Kidney (tissue), 14 donors: Measurements from ENCODE around the gene ATOSB. TPM values are rescaled to one million over a fixed set of nuclear protein-coding genes. Genes with fewer than 3 reads are reported as not detected.

Source experiments
- DNase-seq, 5 donors: peaks; one replicate each; pipeline ENCODE4 v3.0.0-alpha.2; 2013 to 2020
- FAIRE-seq: peaks from 2 replicates; lab custom pipeline; 2012; peaks lifted over from hg19 to GRCh38; lab: Jason Lieb, UNC
- H3K27ac ChIP-seq, 2 donors: one replicate each; pipeline ENCODE4 v1.7.0; 2013; ENCODE audit warnings: low read depth in 2 of 2, low read length in 2 of 2, inconsistent platforms in 1 of 2
- H3K27me3 ChIP-seq: one replicate; pipeline ENCODE4 v1.7.1; 2013; ENCODE audit warnings: low read length, inconsistent platforms; ENCODE audit not compliant: control insufficient read depth, insufficient read depth
- H3K36me3 ChIP-seq, 3 donors: one replicate each; pipeline versions ENCODE4 v1.7.0 to v1.7.1; 2013; ENCODE audit warnings: low read length in 3 of 3, control low read depth in 1 of 3, inconsistent platforms in 1 of 3; ENCODE audit not compliant: insufficient read depth in 3 of 3, control insufficient read depth in 2 of 3
- H3K4me1 ChIP-seq, 3 donors: one replicate each; pipeline versions ENCODE4 v1.7.0 to v1.7.1; 2013; ENCODE audit warnings: low read length in 3 of 3, inconsistent platforms in 1 of 3, low read depth in 1 of 3; ENCODE audit not compliant: control insufficient read depth in 2 of 3, insufficient read depth in 2 of 3
- H3K4me3 ChIP-seq, 3 donors: one replicate each; pipeline versions ENCODE4 v1.7.0 to v1.8.1; 2013; ENCODE audit warnings: low read length in 3 of 3, control low read depth in 1 of 3, inconsistent platforms in 1 of 3
- H3K9ac ChIP-seq, 3 donors: one replicate each; pipeline versions ENCODE4 v1.7.0 to v1.7.1; 2013; ENCODE audit warnings: low read length in 3 of 3, control low read depth in 1 of 3, inconsistent platforms in 1 of 3
- H3K9me3 ChIP-seq, 3 donors: one replicate each; pipeline versions ENCODE4 v1.7.0 to v1.7.1; 2013; ENCODE audit warnings: low read length in 3 of 3, control low read depth in 1 of 3, inconsistent platforms in 1 of 3; ENCODE audit not compliant: control insufficient read depth in 2 of 3, insufficient read depth in 1 of 3
- CTCF ChIP-seq: IDR thresholded peaks from 3 replicates; pipeline ENCODE4 v1.5.1; 2012; ENCODE audit warnings: mild to moderate bottlenecking, moderate library complexity, borderline replicate concordance; ENCODE audit not compliant: insufficient read depth; ENCODE audit errors: extremely low read depth
- intact Hi-C: fragments of 100-400 bp; cut with DNase I; formaldehyde crosslinking; loops from one replicate; pipeline ENCODE4 v1.11.1; 2022
- polyA plus RNA-seq: library from polyadenylated mRNA; stranded (reverse); fragments of 350-450 nt; fragmentation: Illumina TruSeq; extraction: RNeasy Lipid Tissue Mini Kit (QIAGEN cat#74804); gene quantifications from one replicate; pipeline ENCODE4 v1.2.3, GENCODE V29; 2014; ENCODE audit warnings: low read depth, low replicate concordance; ENCODE audit not compliant: insufficient read depth
- total RNA-seq: library from RNA; stranded (reverse); fragmentation: NEBNext Ultra II Directional; extraction: Animal tissue kit (Norgen Biotek cat#: 25700); gene quantifications from one replicate; pipeline ENCODE4 v1.2.1, GENCODE V29; 2021
- donor health status: control.
- donor health status: control.
- donor health status: control.
- donor health status: control.
- donor health status: control.
- donor health status: DM: yes; HTN: yes; CAD: no.
- donor health status: Normal renal cell carcinoma (clear cell type).

ATOSB gene
- total and polyA plus RNA-seq, 2 donors from 2014 or later = 18.6 to 19.5 TPM

- Histone ChIP-seq H3K27me3 (no peaks in the 10 kb centered on the region), H3K36me3 (no peaks in the 10 kb centered on the region), H3K9ac (no peak overlapping the region), H3K4me1 (no peaks in the 10 kb centered on the region), H3K9me3 (peaks cover 0 to 20% (median 0%) of the 10 kb centered on the region in 3 donors), H3K4me3 (no peak overlapping the region), H3K27ac (no peak overlapping the region)
- DNase-seq (no peak), FAIRE-seq (no peak)
- TF ChIP-seq CTCF = no peak
- intact Hi-C loops = no loop called here
Measured at GRCh38 chr9:35140093-35140492, 24.4 kb upstream of the ATOSB start.

- Histone ChIP-seq H3K4me1 (no peaks in the 10 kb centered on the region), H3K36me3 (no peaks in the 10 kb centered on the region), H3K9me3 (peaks cover 0 to 6% (median 0%) of the 10 kb centered on the region in 3 donors), H3K27me3 (no peaks in the 10 kb centered on the region), H3K9ac (no peak overlapping the region), H3K27ac (no peak overlapping the region), H3K4me3 (no peak overlapping the region)
- DNase-seq (no peak), FAIRE-seq (no peak)
- TF ChIP-seq CTCF = no peak
- intact Hi-C loops = no loop called here
Measured at GRCh38 chr9:35136866-35137265, 21.2 kb upstream of the ATOSB start.

GRCh38 chr9:35135988-35136387 lies 20.3 kb upstream of the ATOSB start:
- FAIRE-seq (no peak), DNase-seq (no peak)
- Histone ChIP-seq H3K4me3 (no peak overlapping the region), H3K9me3 (no peaks in the 10 kb centered on the region), H3K4me1 (no peaks in the 10 kb centered on the region), H3K27ac (no peak overlapping the region), H3K27me3 (no peaks in the 10 kb centered on the region), H3K36me3 (no peaks in the 10 kb centered on the region), H3K9ac (no peak overlapping the region)
- intact Hi-C loops = no loop called here
- TF ChIP-seq CTCF = no peak

GRCh38 chr9:35134920-35135319 lies 19.3 kb upstream of the ATOSB start:
- DNase-seq = no peak
- Histone ChIP-seq H3K36me3 (no peaks in the 10 kb centered on the region), H3K4me3 (no peak overlapping the region), H3K9ac (no peak overlapping the region), H3K27me3 (no peaks in the 10 kb centered on the region), H3K9me3 (no peaks in the 10 kb centered on the region), H3K4me1 (no peaks in the 10 kb centered on the region), H3K27ac (no peak overlapping the region)
- no peak for TF ChIP-seq CTCF
- intact Hi-C loops = no loop called here
- no peak for FAIRE-seq
